Tibial nerve (tissue), 4 donors: ENCODE measurements around the gene RASAL2. TPM values are rescaled to one million over a fixed set of nuclear protein-coding genes. Genes with fewer than 3 reads are reported as not detected.

Experiments
- DNase-seq, 2 donors: peaks; one replicate each; pipeline ENCODE4 v3.0.0-alpha.2; 2019; ENCODE audit warnings: low spot score in 2 of 2
- H3K27ac ChIP-seq, 4 donors: fragments of 200-600 bp; sonication (generic) in 3 of 4; one replicate each; pipeline ENCODE4 v1.5.1; 2017 to 2019; ENCODE audit warnings: mild to moderate bottlenecking in 1 of 4
- H3K27me3 ChIP-seq, 2 donors: fragments of 200-600 bp; sonication (generic) in 1 of 2; one replicate each; pipeline versions ENCODE4 v1.5.1 to v1.6.0; 2017 to 2019
- H3K36me3 ChIP-seq, 3 donors: fragments of 200-600 bp; sonication (generic); one replicate each; pipeline ENCODE4 v1.5.1; 2018 to 2019
- H3K4me1 ChIP-seq, 4 donors: fragments of 200-600 bp; sonication (generic) in 3 of 4; one replicate each; pipeline ENCODE4 v1.5.1; 2017 to 2019
- H3K4me3 ChIP-seq, 4 donors: fragments of 200-600 bp; sonication (generic) in 3 of 4; one replicate each; pipeline ENCODE4 v1.5.1; 2017 to 2019; ENCODE audit warnings: mild to moderate bottlenecking in 1 of 4, moderate library complexity in 1 of 4
- H3K9me3 ChIP-seq, 4 donors: fragments of 200-600 bp; sonication (generic) in 3 of 4; one replicate each; pipeline ENCODE4 v1.5.1; 2017 to 2019
- CTCF ChIP-seq, 5 experiments: fragments of 200-600 bp in 3 of 5; fragments of 450-650 bp in 2 of 5; sonication (generic) in 3 of 5; IDR thresholded peaks; one replicate each; pipeline ENCODE4 v1.5.1; 2016 to 2019; ENCODE audit warnings: antibody characterized with exemption in 5 of 5, mild to moderate bottlenecking in 3 of 5, moderate library complexity in 2 of 5
- EP300 ChIP-seq, 2 donors: sonication (generic); formaldehyde crosslinking; IDR thresholded peaks; one replicate each; pipeline ENCODE4 v1.6.1; 2017; ENCODE audit warnings: antibody characterized with exemption in 2 of 2, mild to moderate bottlenecking in 1 of 2
- POLR2A ChIP-seq, 2 donors: fragments of 450-650 bp; IDR thresholded peaks; one replicate each; pipeline ENCODE4 v1.6.1; 2017; ENCODE audit warnings: antibody characterized with exemption in 2 of 2, mild to moderate bottlenecking in 2 of 2, moderate library complexity in 2 of 2
- WGBS, 2 donors: methylation state at CpG; one replicate each; pipeline ENCODE4 v1.1.5; 2018; 5-methylcytosine and 5-hydroxymethylcytosine counted together
- total RNA-seq, 4 donors: library from RNA; depleted of rRNA; stranded (reverse); fragments of >200 nt; gene quantifications; one replicate each; pipeline ENCODE4 v1.1.0, GENCODE V29; 2016

Gene RASAL2
- total RNA-seq, 4 donors from 2014 or later, result 40.5 to 44.8 (median 43.0) TPM

- TF ChIP-seq CTCF (IDR thresholded peaks at IDR 0.05) (no peak), EP300 (IDR thresholded peaks at IDR 0.05) (no peak), POLR2A (IDR thresholded peaks at IDR 0.05) (no peak)
- Histone ChIP-seq H3K9me3 (no peaks in the 10 kb centered on the region), H3K4me1 (peaks cover 0 to 4% (median 0%) of the 10 kb centered on the region in 4 donors), H3K27me3 (no peaks in the 10 kb centered on the region), H3K36me3 (no peaks in the 10 kb centered on the region), H3K27ac (no peak overlapping the region), H3K4me3 (no peak overlapping the region)
- no peak for DNase-seq
- 76 to 80% methylated on average over 3 of the region's 3 CpGs for WGBS, 2 donors
Observed at GRCh38 chr1:178172939-178173338, 79.0 kb downstream of the RASAL2 start.

- Histone ChIP-seq H3K36me3 (no peaks in the 10 kb centered on the region), H3K27ac (no peak overlapping the region), H3K4me3 (no peak overlapping the region), H3K4me1 (peaks cover 0 to 4% (median 0%) of the 10 kb centered on the region in 4 donors), H3K27me3 (no peaks in the 10 kb centered on the region), H3K9me3 (no peaks in the 10 kb centered on the region)
- no peak for DNase-seq
- WGBS, 2 donors, result 36 to 47% methylated on average over 1 of the region's 1 CpG
- TF ChIP-seq CTCF (IDR thresholded peaks at IDR 0.05), result no peak
- no peak for TF ChIP-seq POLR2A (IDR thresholded peaks at IDR 0.05)
- TF ChIP-seq EP300 (IDR thresholded peaks at IDR 0.05), result no peak
Observed at GRCh38 chr1:178174539-178174938, 80.6 kb downstream of the RASAL2 start.

GRCh38 chr1:178180405-178180804, 86.5 kb downstream of the RASAL2 start:
- no peak overlapping the region for H3K4me3 ChIP-seq
- no peaks in the 10 kb centered on the region for H3K4me1 ChIP-seq
- no peak for DNase-seq
- WGBS, 2 donors, result 91 to 95% methylated on average over 10 of the region's 10 CpGs
- H3K27ac ChIP-seq, result no peak overlapping the region
- H3K27me3 ChIP-seq, result no peaks in the 10 kb centered on the region
- no peak for TF ChIP-seq POLR2A (IDR thresholded peaks at IDR 0.05)
- TF ChIP-seq EP300 (IDR thresholded peaks at IDR 0.05), result no peak
- no peaks in the 10 kb centered on the region for H3K9me3 ChIP-seq
- H3K36me3 ChIP-seq, result no peaks in the 10 kb centered on the region

- TF ChIP-seq POLR2A (IDR thresholded peaks at IDR 0.05) (no peak), EP300 (IDR thresholded peaks at IDR 0.05) (no peak), CTCF (IDR thresholded peaks at IDR 0.05) (no peak)
- no peak for DNase-seq
- no peak overlapping the region for H3K4me3 ChIP-seq
Observed at GRCh38 chr1:178183796-178184195, 89.9 kb downstream of the RASAL2 start.

GRCh38 chr1:178188306-178188705, 94.4 kb downstream of the RASAL2 start:
- Histone ChIP-seq H3K4me3 (no peak overlapping the region), H3K9me3 (peaks cover 0 to 7% (median 0%) of the 10 kb centered on the region in 4 donors), H3K27me3 (no peaks in the 10 kb centered on the region), H3K27ac (no peak overlapping the region), H3K4me1 (no peaks in the 10 kb centered on the region), H3K36me3 (no peaks in the 10 kb centered on the region)
- TF ChIP-seq EP300 (IDR thresholded peaks at IDR 0.05) (no peak), CTCF (IDR thresholded peaks at IDR 0.05) (no peak), POLR2A (IDR thresholded peaks at IDR 0.05) (no peak)
- WGBS, 2 donors, result 65 to 79% methylated on average over 3 of the region's 3 CpGs
- DNase-seq, result no peak

More at GRCh38 chr1:178183796-178184195, 89.9 kb downstream of the RASAL2 start:
- Histone ChIP-seq H3K9me3 (peaks cover 0 to 7% (median 0%) of the 10 kb centered on the region in 4 donors), H3K27me3 (no peaks in the 10 kb centered on the region), H3K4me1 (no peaks in the 10 kb centered on the region), H3K27ac (no peak overlapping the region), H3K36me3 (no peaks in the 10 kb centered on the region)

- H3K27me3 ChIP-seq, result no peaks in the 10 kb centered on the region
- peaks cover 0 to 7% (median 0%) of the 10 kb centered on the region in 4 donors for H3K9me3 ChIP-seq
- H3K36me3 ChIP-seq, result no peaks in the 10 kb centered on the region
- TF ChIP-seq EP300 (IDR thresholded peaks at IDR 0.05) (no peak), CTCF (IDR thresholded peaks at IDR 0.05) (peak in 4 of 5 experiments; percentile 13 to 24 (median 17))
- H3K27ac ChIP-seq, result no peak overlapping the region
- 58 to 67% methylated on average over 3 of the region's 3 CpGs for WGBS, 2 donors
- no peaks in the 10 kb centered on the region for H3K4me1 ChIP-seq
- peak in 1 of 2 donors; percentile 12 for DNase-seq
- no peak overlapping the region for H3K4me3 ChIP-seq
Observed at GRCh38 chr1:178189814-178190213, 95.9 kb downstream of the RASAL2 start.
